Astrocyte of the spinal cord (primary cell): ENCODE results near the gene ASB1.

Experiments
- DNase-seq: peaks from one replicate; pipeline ENCODE4 v3.0.0; 2011; ENCODE audit warnings: low read depth, low spot score
- H3K4me3 ChIP-seq: 2 replicates; pipeline ENCODE4 v1.5.1; 2011; ENCODE audit warnings: low read depth, mild to moderate bottlenecking, low read length, moderate library complexity
- in situ Hi-C: cut with HindIII; loops from 2 replicates; pipeline ENCODE4 v1.10.0; 2017; ENCODE audit warnings: low sequenced_read_pairs
- TF ChIP-seq, protein P1 (sequence below): IDR thresholded peaks from 2 replicates; pipeline ENCODE4 v1.5.1; 2012; ENCODE audit warnings: low read depth, mild to moderate bottlenecking, low read length, inconsistent platforms

The ASB1 gene, protein sequence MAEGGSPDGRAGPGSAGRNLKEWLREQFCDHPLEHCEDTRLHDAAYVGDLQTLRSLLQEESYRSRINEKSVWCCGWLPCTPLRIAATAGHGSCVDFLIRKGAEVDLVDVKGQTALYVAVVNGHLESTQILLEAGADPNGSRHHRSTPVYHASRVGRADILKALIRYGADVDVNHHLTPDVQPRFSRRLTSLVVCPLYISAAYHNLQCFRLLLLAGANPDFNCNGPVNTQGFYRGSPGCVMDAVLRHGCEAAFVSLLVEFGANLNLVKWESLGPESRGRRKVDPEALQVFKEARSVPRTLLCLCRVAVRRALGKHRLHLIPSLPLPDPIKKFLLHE

DNA sequence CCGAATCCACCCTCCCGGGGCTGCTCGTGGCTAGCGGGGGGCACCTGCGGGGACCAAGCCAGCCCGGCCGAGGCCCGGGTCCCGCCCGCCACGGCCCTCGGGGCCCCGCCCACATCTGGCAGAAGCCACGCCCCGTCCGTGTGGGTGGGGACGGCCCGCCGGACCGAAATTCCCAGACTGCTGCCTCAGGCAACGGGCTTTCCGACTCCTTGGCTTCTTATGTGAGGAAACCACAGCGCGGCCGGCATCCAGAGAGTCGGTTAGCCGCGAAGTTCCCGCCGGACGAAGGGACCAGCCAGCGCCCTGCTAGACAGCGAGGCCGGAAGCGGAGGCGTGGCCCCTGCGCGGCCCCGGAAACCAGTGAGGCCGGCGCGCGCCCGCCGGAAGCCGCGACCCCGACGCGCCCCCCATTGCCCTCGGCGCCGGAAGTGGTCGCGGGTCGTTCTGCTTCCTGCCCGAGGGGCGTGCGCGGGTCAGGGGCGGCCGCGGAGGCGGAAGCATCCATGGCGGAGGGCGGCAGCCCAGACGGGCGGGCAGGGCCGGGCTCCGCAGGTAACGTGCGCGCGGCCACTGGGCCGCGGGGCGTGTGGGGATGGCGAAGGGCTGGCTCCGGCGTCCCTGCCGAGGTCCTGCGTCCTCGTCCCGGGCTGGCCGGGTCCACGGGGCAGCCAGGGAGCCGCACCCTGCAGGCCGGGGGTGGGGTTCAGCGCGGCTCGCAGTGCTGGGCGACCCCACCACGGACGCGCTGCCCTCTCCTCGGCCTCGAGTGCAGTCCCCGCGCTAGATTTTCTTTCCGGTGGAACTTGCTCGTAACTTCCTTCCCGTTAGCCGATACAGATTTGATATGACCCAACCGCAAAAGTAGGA lies at the start of gene ASB1:
TSS of gene ASB1 (plus strand) at position 360 of the 867 bp plus-strand sequence. CDS start at position 504, 144 bp downstream.
- peak; percentile 90 for DNase-seq
- TF ChIP-seq, protein P1, sequence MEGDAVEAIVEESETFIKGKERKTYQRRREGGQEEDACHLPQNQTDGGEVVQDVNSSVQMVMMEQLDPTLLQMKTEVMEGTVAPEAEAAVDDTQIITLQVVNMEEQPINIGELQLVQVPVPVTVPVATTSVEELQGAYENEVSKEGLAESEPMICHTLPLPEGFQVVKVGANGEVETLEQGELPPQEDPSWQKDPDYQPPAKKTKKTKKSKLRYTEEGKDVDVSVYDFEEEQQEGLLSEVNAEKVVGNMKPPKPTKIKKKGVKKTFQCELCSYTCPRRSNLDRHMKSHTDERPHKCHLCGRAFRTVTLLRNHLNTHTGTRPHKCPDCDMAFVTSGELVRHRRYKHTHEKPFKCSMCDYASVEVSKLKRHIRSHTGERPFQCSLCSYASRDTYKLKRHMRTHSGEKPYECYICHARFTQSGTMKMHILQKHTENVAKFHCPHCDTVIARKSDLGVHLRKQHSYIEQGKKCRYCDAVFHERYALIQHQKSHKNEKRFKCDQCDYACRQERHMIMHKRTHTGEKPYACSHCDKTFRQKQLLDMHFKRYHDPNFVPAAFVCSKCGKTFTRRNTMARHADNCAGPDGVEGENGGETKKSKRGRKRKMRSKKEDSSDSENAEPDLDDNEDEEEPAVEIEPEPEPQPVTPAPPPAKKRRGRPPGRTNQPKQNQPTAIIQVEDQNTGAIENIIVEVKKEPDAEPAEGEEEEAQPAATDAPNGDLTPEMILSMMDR, result no peak
- peak within 1 kb of the TSS; percentile 87 for H3K4me3 ChIP-seq
- in situ Hi-C loops, result no loop called here

DNA sequence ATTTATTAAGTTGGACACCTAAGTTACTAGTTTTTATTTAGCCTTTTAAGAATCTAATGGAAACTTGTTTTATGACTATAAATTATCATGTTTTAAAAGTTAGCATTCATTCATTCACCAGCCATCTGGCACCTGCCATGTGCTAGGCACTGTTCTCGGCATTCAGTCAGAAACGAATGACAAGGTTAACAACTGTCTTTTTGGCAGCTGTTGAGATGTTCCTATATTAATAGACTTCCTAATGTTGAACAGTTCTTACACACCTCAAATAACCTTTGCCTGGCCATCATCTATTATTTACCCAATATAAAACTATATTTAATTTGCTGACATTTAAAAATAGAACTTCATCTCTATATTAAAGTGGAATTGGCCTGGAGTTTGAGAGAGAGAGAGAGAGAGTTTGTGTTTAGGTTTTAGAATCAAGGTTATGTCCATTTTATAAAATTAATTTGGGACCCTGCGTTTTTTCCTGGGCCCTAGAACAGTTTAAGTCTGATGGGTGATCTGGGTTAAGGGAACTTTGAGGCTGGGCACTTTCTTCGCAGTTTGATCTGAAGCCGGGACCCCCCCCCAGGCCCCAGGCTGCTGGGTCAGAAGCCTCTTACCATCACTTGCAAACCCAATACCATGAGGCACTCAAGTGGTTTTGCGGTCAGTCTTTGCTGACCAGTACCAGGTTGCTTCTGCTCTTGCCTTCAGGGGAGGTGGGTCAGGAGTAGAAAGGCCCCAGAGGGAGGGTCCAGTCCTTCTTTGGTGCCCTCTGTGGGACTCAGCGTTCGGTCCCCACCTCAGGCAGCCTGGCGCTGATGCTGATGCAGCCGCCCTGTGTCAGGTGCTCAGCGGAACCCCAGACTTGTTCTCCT lies 48.3 kb upstream of the ASB1 start:
- in situ Hi-C loops, result no loop called here
- TF ChIP-seq, protein P1, result no peak
- no peak overlapping the region for H3K4me3 ChIP-seq
- DNase-seq, result no peak

DNA sequence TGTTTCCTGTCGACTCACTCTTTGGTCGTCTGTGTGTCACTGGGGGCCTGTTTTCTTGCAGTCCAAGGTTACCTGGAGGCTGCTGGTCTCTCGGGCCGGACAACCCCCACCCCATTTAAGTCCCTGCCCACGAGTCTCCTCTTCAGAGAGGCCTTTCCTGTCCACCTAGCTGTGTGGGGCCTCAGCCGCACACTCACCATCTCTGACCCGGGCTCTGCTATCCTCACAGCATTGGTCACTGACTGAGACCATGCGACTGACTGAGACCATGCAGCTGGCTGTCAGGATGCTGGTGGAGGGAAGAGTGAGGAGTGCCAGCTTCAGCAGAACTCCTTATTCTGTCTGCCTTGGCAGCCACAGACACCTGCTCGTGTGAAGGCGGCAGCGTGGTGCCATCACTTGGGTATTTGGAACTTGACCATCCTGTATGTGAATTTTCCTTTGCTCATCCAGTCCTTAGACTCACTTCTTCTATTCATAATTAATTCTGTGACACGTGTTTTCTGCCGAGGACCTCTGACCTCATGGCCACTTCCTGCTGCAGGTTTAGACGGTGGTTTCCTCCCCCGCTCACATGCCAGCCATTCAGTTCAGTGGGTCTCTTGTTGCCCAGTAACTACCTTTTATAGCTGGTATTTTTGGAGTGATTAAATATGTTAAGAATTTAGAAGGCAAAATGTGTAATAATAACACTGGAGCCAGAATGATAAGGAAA lies 47.5 kb upstream of the ASB1 start:
- peak; percentile 44 for DNase-seq
- in situ Hi-C loops, result no loop called here
- TF ChIP-seq, protein P1, result no peak
- H3K4me3 ChIP-seq, result no peak overlapping the region

DNA sequence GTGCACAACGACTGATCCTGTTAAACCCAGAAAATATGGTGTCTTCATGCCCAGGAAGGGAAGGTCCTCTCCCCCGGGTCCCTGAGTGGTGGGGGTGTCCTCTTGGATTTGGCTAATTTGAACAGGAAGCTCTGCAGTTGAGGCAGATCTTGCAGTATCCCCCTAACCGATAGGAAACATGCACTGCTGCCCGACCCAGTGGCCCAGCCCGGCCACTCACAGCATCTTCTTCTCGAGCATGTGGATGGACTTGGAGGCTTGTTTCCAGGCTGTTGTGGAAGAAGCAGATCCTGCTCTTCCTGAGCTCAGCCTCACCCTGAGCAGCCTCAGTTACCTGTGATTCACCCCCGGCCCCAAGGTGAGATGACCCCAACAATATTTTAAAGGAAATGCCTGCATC lies 46.4 kb upstream of the ASB1 start:
- TF ChIP-seq, protein P1, result no peak
- in situ Hi-C loops, result no loop called here
- H3K4me3 ChIP-seq, result no peak overlapping the region
- DNase-seq, result no peak

DNA sequence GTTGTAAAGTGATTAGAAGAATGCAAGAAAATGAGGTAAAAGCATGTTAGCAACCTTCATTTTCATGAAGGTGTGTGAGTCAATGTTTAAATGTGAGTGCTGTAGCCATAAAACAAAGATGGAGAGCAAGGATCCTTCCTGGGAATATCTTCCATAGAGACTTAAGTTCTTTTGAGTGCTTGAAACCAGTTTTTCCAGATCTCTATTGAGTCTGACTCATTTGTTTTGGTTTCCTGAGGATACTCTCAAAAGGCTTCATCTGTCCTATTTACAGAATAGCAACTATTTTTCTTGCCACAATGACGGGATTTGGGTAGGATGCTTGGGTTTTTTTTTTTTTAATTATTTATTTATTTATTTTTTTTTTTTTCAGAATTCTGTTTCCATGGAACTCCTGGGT lies 45.9 kb upstream of the ASB1 start:
- peak; percentile 54 for DNase-seq
- TF ChIP-seq, protein P1, result no peak
- in situ Hi-C loops, result no loop called here
- no peak overlapping the region for H3K4me3 ChIP-seq
